Adrenal gland (tissue), 5 donors: ENCODE data around the gene ZNF628.

Experiments
- POLR2A ChIP-seq, 2 donors: fragments of 450-650 bp; IDR thresholded peaks; one replicate each; pipeline ENCODE4 v1.6.1; 2017; ENCODE audit warnings: antibody characterized with exemption in 2 of 2, mild to moderate bottlenecking in 2 of 2, moderate library complexity in 1 of 2
- TF ChIP-seq, protein P1 (sequence below), 6 experiments: fragments of 450-650 bp in 4 of 6; fragments of 200-600 bp in 2 of 6; sonication (generic) in 1 of 6; IDR thresholded peaks; 1 replicate in 5 of 6; 2 replicates in 1 of 6; pipeline versions ENCODE4 v1.5.1 to v1.8.0; 2016 to 2021; ENCODE audit warnings: antibody characterized with exemption in 6 of 6, mild to moderate bottlenecking in 2 of 6, moderate library complexity in 1 of 6
- donor health status: DM: no; HTN: no; CAD: no.

- TF ChIP-seq, protein P1, sequence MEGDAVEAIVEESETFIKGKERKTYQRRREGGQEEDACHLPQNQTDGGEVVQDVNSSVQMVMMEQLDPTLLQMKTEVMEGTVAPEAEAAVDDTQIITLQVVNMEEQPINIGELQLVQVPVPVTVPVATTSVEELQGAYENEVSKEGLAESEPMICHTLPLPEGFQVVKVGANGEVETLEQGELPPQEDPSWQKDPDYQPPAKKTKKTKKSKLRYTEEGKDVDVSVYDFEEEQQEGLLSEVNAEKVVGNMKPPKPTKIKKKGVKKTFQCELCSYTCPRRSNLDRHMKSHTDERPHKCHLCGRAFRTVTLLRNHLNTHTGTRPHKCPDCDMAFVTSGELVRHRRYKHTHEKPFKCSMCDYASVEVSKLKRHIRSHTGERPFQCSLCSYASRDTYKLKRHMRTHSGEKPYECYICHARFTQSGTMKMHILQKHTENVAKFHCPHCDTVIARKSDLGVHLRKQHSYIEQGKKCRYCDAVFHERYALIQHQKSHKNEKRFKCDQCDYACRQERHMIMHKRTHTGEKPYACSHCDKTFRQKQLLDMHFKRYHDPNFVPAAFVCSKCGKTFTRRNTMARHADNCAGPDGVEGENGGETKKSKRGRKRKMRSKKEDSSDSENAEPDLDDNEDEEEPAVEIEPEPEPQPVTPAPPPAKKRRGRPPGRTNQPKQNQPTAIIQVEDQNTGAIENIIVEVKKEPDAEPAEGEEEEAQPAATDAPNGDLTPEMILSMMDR (IDR thresholded peaks at IDR 0.05), result no peak
- TF ChIP-seq POLR2A (IDR thresholded peaks at IDR 0.05), result no peak
These were observed 12.7 kb downstream of the ZNF628 start for GRCh38 chr19:55488986-55489710.
